CD4-positive, alpha-beta T cell treated with Interferon alpha-2 for 1 hour (primary cell): ENCODE data around the gene FCMR.

Experiments used
- DNase-seq, 2 donors: peaks; one replicate each; pipeline ENCODE4 v3.0.0-alpha.2; 2020 to 2022

The FCMR gene

GRCh38 chr1:206923009-206923960 is 1.5 kb upstream of the FCMR start:
- DNase-seq = peak; percentile 77 to 80

DNA sequence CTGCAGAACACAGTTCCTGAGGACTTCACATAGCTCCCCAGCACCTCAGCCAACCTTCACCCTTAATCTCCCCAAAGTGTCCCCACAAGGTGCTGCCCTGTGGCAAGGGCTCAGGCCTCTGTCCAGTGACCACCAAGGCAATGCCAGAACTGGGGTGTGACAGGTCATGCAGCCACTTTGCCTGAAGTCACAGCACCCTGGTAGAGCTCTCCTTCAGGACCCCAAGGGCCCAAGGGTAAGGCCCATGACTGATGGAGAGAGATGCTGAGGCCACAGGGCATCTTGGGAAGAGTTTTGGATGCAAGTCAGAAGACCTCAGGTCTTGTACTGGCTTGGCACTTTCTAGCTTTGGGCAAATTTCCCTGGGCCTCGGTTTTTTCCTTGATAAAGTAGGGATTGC is 783 bp upstream of the FCMR start:
- no peak for DNase-seq

GRCh38 chr1:206918076-206918475 is 3.7 kb downstream of the FCMR start:
- no peak for DNase-seq

GRCh38 chr1:206916000-206916709 is 5.6 kb downstream of the FCMR start:
- DNase-seq = no peak

- DNase-seq = no peak
These were observed 6.6 kb downstream of the FCMR start for GRCh38 chr1:206915030-206915735.

DNA sequence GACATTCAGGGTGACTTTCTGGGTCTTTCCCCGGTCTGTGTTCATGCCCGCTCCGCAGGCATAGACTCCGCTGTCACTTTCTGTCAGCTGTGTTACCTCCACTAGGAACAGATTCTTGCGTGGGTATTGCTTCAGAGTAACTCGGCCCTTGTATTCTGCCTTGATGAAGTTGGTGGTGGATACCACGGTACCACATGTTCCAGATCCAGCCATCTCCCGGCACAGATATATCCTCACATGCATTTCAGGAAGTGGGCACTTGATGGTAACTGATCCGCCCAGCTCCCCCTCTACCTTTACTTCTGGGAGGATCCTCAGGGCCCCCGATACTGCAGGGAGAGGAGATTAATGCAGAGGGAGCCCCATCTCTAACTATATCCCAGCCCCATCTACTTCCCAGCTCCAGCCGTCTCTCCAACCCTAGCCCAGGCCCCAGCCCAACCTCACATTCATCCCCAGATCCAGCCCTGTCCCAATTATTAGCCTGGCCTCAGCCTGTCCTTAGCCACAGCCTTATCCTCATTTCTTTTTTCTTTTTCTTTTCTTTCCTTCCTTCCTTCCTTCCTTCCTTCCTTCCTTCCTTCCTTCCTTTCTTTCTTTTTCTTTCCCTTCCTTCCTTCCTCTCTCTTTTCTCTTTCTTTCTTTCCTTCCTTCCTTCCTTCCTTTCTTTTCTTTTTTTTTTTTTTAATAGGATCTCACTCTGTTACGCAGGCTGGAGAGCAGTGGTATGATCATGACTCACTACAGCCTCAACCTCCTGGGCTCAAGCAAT is 7.8 kb downstream of the FCMR start:
- no peak for DNase-seq

- peak; percentile 70 to 81 for DNase-seq
These were observed 9.2 kb downstream of the FCMR start for GRCh38 chr1:206912445-206913095.

DNA sequence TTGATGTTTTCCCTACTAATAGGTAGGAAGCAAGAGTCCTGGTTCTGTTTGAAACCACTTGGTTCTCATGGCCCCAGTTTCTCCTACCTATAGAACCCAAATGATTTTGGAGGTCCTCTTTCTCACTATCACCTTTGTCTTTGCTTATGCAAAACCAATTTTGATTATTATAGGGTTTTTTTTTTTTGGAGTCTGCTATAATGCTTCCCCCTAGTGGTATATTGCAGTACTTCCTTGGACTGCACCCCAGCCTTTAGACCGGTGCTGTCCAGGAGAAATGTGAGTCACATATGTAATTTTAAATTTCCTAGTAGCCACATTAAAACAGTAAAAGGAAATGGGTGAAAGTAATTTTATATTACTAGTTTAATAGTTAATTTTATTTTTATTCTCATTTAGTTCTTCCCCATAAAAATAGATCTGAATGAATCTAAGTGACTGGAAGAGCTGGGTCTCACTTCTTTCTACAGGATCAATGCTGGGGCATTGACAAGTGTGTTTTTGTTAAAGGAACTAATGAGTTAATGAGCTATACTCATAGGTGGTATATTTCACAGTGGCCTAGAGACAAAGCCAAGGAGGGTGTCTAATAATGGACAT is 10.6 kb downstream of the FCMR start:
- DNase-seq = peak; percentile 35 to 70

DNA sequence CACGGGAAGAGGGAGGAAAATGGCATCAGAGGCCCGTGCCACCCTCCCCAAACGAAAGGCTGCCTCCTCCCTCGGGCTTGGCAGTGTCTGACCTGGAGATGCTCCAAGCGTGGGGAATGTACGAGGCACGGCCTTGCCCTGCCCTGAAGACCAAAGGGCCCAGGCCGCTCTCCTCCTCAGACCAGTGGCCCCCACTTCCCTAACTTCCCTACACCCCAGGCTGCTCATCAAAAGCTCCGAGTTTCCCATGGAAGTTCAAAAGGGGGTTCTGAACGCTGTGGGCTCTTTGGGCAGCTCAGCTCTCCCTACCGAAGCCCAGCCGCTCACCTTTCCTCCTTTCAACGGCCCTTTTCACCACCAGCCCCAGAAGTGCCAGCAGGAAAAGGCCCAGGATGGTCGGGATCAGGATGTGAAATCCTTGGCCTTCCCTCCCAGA is 11.8 kb downstream of the FCMR start:
- DNase-seq = no peak

- DNase-seq = peak; percentile 44 to 65
These were observed 12.4 kb downstream of the FCMR start for GRCh38 chr1:206909161-206909882.

DNA sequence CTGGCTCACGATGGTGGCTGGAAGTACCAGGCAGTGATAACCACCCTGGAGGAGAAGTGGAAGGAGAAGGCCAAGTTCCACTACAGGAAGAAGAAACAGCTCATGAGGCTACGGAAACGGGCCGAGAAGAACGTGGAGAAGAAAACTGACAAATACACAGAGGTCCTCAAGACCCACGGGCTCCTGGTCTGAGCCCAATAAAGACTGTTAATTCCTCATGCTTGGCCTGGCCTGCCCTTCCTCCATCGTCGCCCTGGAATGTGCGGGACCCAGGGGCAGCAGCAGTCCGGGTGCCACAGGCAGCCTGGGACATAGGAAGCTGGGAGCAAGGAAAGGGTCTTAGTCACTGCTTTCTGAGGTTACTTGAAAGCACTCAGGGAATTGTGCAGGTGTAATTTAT is 13.7 kb downstream of the FCMR start:
- DNase-seq = no peak

DNA sequence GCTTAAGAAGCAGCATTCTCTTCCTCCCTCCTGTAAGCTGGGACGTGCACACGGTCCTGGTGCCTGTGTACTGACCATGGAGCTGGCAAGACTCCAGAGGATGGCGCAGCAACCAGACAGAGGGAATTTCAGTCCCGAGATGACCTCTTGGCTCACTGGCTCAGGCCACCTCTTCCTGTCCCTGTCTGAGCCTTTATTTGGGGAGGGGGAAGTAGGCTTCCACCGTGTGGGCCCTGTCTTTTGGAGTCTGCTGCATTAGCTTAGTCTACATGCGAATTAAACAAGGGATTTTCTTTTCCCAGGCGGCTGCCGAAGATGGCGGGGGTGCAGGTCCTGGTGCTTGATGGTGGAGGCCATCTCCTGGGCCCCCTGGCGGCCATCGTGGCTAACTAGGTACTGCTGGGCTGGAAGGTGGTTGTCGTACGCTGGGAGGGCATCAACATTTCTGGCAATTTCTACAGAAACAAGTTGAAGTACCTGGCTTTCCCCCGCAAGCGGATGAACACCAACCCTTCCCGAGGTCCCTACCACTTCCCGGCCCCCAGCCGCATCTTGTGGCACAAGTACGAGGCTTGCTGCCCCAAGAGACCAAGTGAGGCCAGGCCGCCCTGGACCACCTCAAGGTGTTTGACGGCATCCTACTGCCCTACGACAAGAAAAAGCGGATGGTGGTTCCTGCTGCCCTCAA is 14.3 kb downstream of the FCMR start:
- no peak for DNase-seq

DNA sequence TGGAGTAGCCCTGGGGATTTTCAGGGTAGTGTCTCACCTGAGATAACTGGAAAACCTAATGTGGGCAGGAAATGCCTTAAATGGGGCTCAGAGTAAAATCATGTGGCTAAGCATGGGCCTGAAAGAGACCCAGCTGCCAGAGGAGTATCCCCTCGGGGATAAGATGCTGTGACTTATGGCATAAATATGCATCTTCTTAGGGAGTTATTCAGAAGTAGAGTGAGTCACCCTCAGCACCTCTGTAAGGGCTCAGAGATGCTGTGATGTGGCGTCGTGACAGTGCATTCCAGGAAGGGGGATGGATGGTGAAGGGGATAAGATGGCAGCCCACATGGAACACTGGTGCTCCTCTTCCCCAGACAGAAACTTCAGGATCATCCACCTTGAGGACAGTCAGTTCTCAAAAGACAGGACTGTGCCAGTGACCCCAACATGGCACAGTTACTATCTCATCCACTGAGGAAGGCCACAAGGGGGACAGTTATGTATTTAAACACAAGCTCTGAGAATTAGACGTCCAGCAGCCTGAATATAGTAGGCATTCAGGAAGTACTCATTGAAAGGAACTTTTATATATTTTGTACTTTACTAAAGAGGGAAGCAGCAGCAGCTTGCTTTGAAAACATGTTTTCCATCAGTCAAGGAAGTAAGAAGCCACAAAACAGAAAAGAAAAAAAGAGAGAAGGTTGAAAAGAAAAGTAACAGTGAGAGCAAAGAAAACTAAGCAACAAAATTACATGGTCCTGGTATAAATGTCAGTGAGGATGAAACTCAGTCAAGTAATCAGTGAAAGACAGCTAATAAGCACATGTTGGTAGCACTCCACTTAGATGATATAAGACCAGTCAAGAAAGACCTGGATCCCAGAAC is 16.2 kb downstream of the FCMR start:
- DNase-seq = no peak

- no peak for DNase-seq
These were observed 17.2 kb downstream of the FCMR start for GRCh38 chr1:206904423-206905142.

- DNase-seq = no peak
These were observed 18.1 kb downstream of the FCMR start for GRCh38 chr1:206903687-206904086.

GRCh38 chr1:206902702-206903101 is 19.0 kb downstream of the FCMR start:
- no peak for DNase-seq

DNA sequence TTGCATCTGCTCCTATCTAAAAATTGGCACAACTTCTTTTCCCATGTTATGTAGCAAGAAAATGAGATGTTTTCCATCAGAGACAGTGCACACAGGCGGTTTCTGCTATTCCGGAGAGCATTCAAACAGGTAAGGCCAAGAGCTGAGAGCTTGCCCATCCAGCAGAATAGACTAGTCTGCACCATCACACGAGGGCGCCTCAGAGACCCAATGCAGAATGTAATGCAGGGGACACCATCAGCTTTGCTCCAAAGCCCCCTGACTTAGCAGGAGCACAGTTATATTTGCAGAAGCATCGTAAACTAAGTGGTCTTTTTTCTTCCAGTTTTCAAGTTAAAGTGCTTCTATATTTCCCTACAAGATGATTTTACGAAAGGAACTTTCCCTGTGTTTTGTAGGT is 19.8 kb downstream of the FCMR start:
- DNase-seq = no peak

GRCh38 chr1:206900149-206900548 is 21.6 kb downstream of the FCMR start:
- DNase-seq = no peak

GRCh38 chr1:206899717-206900116 is 22.0 kb downstream of the FCMR start:
- DNase-seq = no peak
